ENCODE data around the gene FAM3D. TPM values are rescaled to one million over a fixed set of nuclear protein-coding genes. Genes with fewer than 3 reads are reported as not detected.

The FAM3D gene
- total RNA-seq, 6 experiments from 2014 or later, result not detected

DNA sequence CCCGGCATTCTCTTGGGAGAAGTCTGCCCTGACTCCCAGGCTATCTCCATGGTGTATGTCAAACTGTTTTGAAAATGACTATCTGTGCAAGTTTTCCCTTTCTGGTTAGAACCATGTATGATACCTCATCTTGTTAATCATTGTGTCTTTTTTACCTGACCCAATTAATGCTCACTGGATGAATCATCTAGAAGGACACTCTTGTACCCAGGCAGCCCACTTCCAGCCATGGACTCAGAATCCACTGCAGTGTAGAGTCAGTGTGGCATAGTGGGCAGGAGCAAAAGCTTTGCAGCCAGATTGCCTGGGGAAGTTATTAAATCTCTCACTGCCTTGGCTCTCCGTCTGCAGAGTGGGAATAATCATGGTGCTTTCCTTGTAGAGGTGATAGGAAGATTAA lies 1.2 kb downstream of the FAM3D start:
- DNase-seq (no peak), ATAC-seq (peak in 1 of 4 donors; percentile 72)
- Histone ChIP-seq H3K27ac (no peak overlapping the region), H3K4me3 (no peak overlapping the region), H3K4me1 (no peaks in the 10 kb centered on the region), H3K27me3 (no peaks in the 10 kb centered on the region), H3K36me3 (no peaks in the 10 kb centered on the region), H3K9me3 (no peaks in the 10 kb centered on the region)
- 56% methylated on average over 2 of the region's 2 CpGs for WGBS (ENCODE audit: insufficient coverage, low coverage, low lambda C conversion rate, missing lambda C conversion rate)
- TF ChIP-seq POLR2A (IDR thresholded peaks at IDR 0.05), result no peak
- TF ChIP-seq, protein P1, sequence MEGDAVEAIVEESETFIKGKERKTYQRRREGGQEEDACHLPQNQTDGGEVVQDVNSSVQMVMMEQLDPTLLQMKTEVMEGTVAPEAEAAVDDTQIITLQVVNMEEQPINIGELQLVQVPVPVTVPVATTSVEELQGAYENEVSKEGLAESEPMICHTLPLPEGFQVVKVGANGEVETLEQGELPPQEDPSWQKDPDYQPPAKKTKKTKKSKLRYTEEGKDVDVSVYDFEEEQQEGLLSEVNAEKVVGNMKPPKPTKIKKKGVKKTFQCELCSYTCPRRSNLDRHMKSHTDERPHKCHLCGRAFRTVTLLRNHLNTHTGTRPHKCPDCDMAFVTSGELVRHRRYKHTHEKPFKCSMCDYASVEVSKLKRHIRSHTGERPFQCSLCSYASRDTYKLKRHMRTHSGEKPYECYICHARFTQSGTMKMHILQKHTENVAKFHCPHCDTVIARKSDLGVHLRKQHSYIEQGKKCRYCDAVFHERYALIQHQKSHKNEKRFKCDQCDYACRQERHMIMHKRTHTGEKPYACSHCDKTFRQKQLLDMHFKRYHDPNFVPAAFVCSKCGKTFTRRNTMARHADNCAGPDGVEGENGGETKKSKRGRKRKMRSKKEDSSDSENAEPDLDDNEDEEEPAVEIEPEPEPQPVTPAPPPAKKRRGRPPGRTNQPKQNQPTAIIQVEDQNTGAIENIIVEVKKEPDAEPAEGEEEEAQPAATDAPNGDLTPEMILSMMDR (IDR thresholded peaks at IDR 0.05), result no peak
- intact Hi-C loops (cut with DNase I), result no loop called here

DNA sequence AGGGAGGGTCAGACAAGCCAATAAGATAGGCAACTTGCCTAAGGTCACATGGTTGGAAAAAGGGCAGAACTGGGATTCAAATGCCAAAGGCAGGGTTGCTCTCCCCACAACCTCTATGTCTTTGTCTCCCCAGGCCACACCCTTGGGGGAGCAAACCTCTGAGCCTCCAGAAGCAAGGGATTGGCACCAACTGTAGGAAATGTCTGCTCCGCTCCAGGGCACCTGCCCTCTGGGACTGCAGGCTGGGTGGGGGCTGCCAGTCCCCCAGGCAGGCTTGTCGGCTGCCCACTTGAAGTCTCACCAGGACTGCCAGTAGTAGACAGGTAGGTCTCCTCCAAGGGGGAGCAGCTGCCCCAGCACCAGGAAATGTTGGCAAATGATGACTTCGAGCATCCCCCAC lies 2.0 kb downstream of the FAM3D start:
- H3K27ac ChIP-seq, result no peak overlapping the region
- H3K9me3 ChIP-seq, result no peaks in the 10 kb centered on the region
- no peaks in the 10 kb centered on the region for H3K4me1 ChIP-seq
- ATAC-seq, result no peak
- no peaks in the 10 kb centered on the region for H3K27me3 ChIP-seq
- H3K4me3 ChIP-seq, result no peak overlapping the region
- TF ChIP-seq, protein P1 (IDR thresholded peaks at IDR 0.05), result no peak
- no peak for TF ChIP-seq POLR2A (IDR thresholded peaks at IDR 0.05)
- peak in 1 of 3 donors; percentile 32 for DNase-seq
- no peaks in the 10 kb centered on the region for H3K36me3 ChIP-seq
- no CpG with 5 or more reads among the region's 3 CpGs for WGBS (ENCODE audit: insufficient coverage, low coverage, low lambda C conversion rate, missing lambda C conversion rate)
- intact Hi-C loops (cut with DNase I), result no loop called here

DNA sequence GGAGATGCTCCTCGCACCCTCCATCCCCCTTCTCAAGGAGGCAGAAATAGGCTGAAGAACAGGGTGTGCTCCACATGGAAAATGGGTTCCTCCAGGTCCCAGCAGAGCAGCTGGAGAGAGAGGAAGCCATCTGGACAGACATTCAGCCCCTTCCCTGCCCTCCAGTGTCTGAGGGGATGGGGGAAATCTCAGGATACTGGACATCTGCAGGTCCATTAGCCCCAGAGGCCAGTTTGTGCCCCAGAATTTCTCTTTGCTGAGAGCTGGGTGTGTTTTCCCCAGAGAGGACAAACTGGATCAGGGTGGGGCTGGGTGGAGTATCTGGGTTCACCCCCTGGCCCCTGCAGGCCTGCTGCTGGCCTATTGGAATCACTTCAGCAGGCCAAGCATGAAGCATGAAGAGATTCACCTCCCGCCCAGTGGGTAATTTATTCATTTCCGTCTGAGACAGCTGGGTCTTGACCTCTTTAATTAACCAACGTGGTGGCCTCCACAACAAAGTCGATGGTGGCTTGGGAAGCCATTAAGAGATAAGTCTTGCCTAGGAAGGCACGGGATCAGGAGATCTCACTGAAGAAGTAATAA lies 4.6 kb downstream of the FAM3D start:
- intact Hi-C loops (cut with DNase I), result no loop called here
- H3K27ac ChIP-seq, result no peak overlapping the region
- TF ChIP-seq POLR2A (IDR thresholded peaks at IDR 0.05), result no peak
- TF ChIP-seq, protein P1 (IDR thresholded peaks at IDR 0.05), result no peak
- no peaks in the 10 kb centered on the region for H3K4me1 ChIP-seq
- 66% methylated on average over 5 of the region's 6 CpGs for WGBS (ENCODE audit: insufficient coverage, low coverage, low lambda C conversion rate, missing lambda C conversion rate)
- H3K9me3 ChIP-seq, result no peaks in the 10 kb centered on the region
- ATAC-seq (no peak), DNase-seq (no peak)
- H3K4me3 ChIP-seq, result no peak overlapping the region
- no peaks in the 10 kb centered on the region for H3K36me3 ChIP-seq
- no peaks in the 10 kb centered on the region for H3K27me3 ChIP-seq

DNA sequence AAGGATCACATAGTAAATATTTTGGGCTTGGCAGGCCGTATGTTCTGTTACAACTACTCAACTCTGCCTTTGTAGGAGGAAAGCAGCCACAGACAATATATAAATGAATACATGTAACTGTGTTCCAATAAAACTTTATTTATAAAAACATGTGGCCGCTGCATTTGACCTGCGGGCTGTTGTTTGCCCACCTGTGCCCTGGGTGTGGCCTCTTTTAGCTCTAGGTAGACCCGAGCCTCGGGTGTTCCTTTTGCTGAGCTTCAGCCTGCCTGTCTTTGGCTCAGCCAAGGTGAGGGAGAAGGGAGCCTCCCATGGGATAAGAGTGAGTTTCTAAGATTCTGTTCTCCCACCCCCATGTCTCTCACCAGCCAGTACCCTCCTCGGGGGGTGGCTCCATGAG lies 5.6 kb downstream of the FAM3D start:
- no peaks in the 10 kb centered on the region for H3K4me1 ChIP-seq
- H3K36me3 ChIP-seq, result no peaks in the 10 kb centered on the region
- TF ChIP-seq POLR2A (IDR thresholded peaks at IDR 0.05), result no peak
- TF ChIP-seq, protein P1 (IDR thresholded peaks at IDR 0.05), result no peak
- H3K4me3 ChIP-seq, result no peak overlapping the region
- H3K9me3 ChIP-seq, result no peaks in the 10 kb centered on the region
- intact Hi-C loops (cut with DNase I), result no loop called here
- no peak for DNase-seq
- no peak for ATAC-seq
- H3K27me3 ChIP-seq, result no peaks in the 10 kb centered on the region
- WGBS (ENCODE audit: insufficient coverage, low coverage, low lambda C conversion rate, missing lambda C conversion rate), result 66% methylated on average over 5 of the region's 6 CpGs
- no peak overlapping the region for H3K27ac ChIP-seq
